ENCODE measurements around the gene RAPGEF1.
A peak's percentile ranks its signal among the peaks of the same experiment; 100 is the strongest.

Gene RAPGEF1

GRCh38 chr9:131624636-131625507 is 115.0 kb downstream of the RAPGEF1 start (continued):
- TF ChIP-seq SP2 (tag by site-specific recombination; IDR thresholded peaks at IDR 0.05) (peak; percentile 48), ZNF398 (tag by site-specific recombination; IDR thresholded peaks at IDR 0.05) (peak; percentile 94), ZNF660 (tag by site-specific recombination; IDR thresholded peaks at IDR 0.05) (peak; percentile 82), ZNF837 (tag by site-specific recombination; IDR thresholded peaks at IDR 0.05) (no peak), ZBTB10 (tag by site-specific recombination; IDR thresholded peaks at IDR 0.05) (peak; percentile 59; the same call in 1 of the 2 replicates), ZNF18 (tag by site-specific recombination; IDR thresholded peaks at IDR 0.05) (no peak), ZNF623 (tag by site-specific recombination; IDR thresholded peaks at IDR 0.05) (0 out of 2 replicates have a peak, but pooled peaks have one; percentile 26), ZNF830 (tag by site-specific recombination; IDR thresholded peaks at IDR 0.05; ENCODE audit: low read depth) (no peak), ZNF585B (tag by site-specific recombination; IDR thresholded peaks at IDR 0.05) (no peak), ZNF280C (tag by site-specific recombination; IDR thresholded peaks at IDR 0.05) (no peak), ZNF558 (tag by site-specific recombination; IDR thresholded peaks at IDR 0.05) (0 out of 2 replicates have a peak, but pooled peaks have one; percentile 10), ZBTB48 (tag by site-specific recombination; IDR thresholded peaks at IDR 0.05) (peak; percentile 68; the same call in 1 of the 2 replicates), YY1 (tag by site-specific recombination; IDR thresholded peaks at IDR 0.05) (no peak), ZNF707 (tag by site-specific recombination; IDR thresholded peaks at IDR 0.05) (no peak), GLIS2 (tag by site-specific recombination; IDR thresholded peaks at IDR 0.05) (peak; percentile 92), ZNF169 (tag by site-specific recombination; IDR thresholded peaks at IDR 0.05) (no peak), ZBTB20 (tag by site-specific recombination; IDR thresholded peaks at IDR 0.05) (peak; percentile 44; the same call in 1 of the 2 replicates), SP7 (tag by site-specific recombination; IDR thresholded peaks at IDR 0.05) (peak; percentile 88), SCRT1 (tag by site-specific recombination; IDR thresholded peaks at IDR 0.05; ENCODE audit: borderline replicate concordance) (no peak), ZNF24 (tag by site-specific recombination; IDR thresholded peaks at IDR 0.05) (peak; percentile 57; the same call in 1 of the 2 replicates), EGR2 (tag by site-specific recombination; IDR thresholded peaks at IDR 0.05; ENCODE audit: low read depth) (peak; percentile 26; the same call in 1 of the 2 replicates), ZNF174 (tag by site-specific recombination; IDR thresholded peaks at IDR 0.05) (no peak), KLF9 (tag by site-specific recombination; IDR thresholded peaks at IDR 0.05; ENCODE audit: low read depth) (peak; percentile 30; the same call in 1 of the 2 replicates), KLF1 (tag by site-specific recombination; IDR thresholded peaks at IDR 0.05) (peak; percentile 69), TRIM28 (IDR thresholded peaks at IDR 0.05; ENCODE audit: borderline replicate concordance, low read length) (no peak), ZNF292 (tag by site-specific recombination; IDR thresholded peaks at IDR 0.05; ENCODE audit: borderline replicate concordance, low read depth) (no peak), ZEB2 (tag by site-specific recombination; IDR thresholded peaks at IDR 0.05) (peak; percentile 61; the same call in 1 of the 2 replicates)
- TF ChIP-seq, protein P1, sequence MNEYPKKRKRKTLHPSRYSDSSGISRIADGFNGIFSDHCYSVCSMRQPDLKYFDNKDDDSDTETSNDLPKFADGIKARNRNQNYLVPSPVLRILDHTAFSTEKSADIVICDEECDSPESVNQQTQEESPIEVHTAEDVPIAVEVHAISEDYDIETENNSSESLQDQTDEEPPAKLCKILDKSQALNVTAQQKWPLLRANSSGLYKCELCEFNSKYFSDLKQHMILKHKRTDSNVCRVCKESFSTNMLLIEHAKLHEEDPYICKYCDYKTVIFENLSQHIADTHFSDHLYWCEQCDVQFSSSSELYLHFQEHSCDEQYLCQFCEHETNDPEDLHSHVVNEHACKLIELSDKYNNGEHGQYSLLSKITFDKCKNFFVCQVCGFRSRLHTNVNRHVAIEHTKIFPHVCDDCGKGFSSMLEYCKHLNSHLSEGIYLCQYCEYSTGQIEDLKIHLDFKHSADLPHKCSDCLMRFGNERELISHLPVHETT (tag by site-specific recombination; IDR thresholded peaks at IDR 0.05): no peak
- TF ChIP-seq, protein P2, sequence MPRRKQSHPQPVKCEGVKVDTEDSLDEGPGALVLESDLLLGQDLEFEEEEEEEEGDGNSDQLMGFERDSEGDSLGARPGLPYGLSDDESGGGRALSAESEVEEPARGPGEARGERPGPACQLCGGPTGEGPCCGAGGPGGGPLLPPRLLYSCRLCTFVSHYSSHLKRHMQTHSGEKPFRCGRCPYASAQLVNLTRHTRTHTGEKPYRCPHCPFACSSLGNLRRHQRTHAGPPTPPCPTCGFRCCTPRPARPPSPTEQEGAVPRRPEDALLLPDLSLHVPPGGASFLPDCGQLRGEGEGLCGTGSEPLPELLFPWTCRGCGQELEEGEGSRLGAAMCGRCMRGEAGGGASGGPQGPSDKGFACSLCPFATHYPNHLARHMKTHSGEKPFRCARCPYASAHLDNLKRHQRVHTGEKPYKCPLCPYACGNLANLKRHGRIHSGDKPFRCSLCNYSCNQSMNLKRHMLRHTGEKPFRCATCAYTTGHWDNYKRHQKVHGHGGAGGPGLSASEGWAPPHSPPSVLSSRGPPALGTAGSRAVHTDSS (tag by site-specific recombination; IDR thresholded peaks at IDR 0.05): no peak
